Right kidney (tissue), 9 donors: ENCODE results near the gene UBAP2.

Source experiments
- DNase-seq: peaks from one replicate; pipeline ENCODE4 v3.0.0-alpha.2; 2016
- long read RNA-seq, 8 donors: transcript quantifications; one replicate each; lab custom pipeline, GENCODE V29; 2026

UBAP2 gene, protein sequence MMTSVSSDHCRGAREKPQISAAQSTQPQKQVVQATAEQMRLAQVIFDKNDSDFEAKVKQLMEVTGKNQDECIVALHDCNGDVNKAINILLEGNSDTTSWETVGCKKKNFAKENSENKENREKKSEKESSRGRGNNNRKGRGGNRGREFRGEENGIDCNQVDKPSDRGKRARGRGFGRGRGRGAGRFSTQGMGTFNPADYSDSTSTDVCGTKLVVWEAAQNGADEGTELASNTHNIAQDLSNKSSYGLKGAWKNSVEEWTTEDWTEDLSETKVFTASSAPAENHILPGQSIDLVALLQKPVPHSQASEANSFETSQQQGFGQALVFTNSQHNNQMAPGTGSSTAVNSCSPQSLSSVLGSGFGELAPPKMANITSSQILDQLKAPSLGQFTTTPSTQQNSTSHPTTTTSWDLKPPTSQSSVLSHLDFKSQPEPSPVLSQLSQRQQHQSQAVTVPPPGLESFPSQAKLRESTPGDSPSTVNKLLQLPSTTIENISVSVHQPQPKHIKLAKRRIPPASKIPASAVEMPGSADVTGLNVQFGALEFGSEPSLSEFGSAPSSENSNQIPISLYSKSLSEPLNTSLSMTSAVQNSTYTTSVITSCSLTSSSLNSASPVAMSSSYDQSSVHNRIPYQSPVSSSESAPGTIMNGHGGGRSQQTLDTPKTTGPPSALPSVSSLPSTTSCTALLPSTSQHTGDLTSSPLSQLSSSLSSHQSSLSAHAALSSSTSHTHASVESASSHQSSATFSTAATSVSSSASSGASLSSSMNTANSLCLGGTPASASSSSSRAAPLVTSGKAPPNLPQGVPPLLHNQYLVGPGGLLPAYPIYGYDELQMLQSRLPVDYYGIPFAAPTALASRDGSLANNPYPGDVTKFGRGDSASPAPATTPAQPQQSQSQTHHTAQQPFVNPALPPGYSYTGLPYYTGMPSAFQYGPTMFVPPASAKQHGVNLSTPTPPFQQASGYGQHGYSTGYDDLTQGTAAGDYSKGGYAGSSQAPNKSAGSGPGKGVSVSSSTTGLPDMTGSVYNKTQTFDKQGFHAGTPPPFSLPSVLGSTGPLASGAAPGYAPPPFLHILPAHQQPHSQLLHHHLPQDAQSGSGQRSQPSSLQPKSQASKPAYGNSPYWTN
- long read RNA-seq, donor 1, partial matches to known transcripts = 0 of 1 reads
- long read RNA-seq, donor 1, other reads (novel, unspliced or antisense) = 0 of 1 reads
- long read RNA-seq, donor 2, partial matches to known transcripts = 10 of 11 reads
- long read RNA-seq, donor 2, other reads (novel, unspliced or antisense) = 0 of 11 reads
- long read RNA-seq, donor 3, partial matches to known transcripts = 5 of 6 reads
- long read RNA-seq, donor 3, other reads (novel, unspliced or antisense) = 0 of 6 reads
- long read RNA-seq, donor 4, partial matches to known transcripts = 11 of 11 reads
- long read RNA-seq, donor 4, other reads (novel, unspliced or antisense) = 0 of 11 reads
- long read RNA-seq, donor 5, full-length matches to known transcripts = 2 of 2 reads
- long read RNA-seq, donor 5, partial matches to known transcripts = 0 of 2 reads
- long read RNA-seq, donor 5, other reads (novel, unspliced or antisense) = 0 of 2 reads
- long read RNA-seq, donor 6, partial matches to known transcripts = 8 of 8 reads
- long read RNA-seq, donor 6, other reads (novel, unspliced or antisense) = 0 of 8 reads
- long read RNA-seq, donor 7, partial matches to known transcripts = 27 of 27 reads
- long read RNA-seq, donor 7, other reads (novel, unspliced or antisense) = 0 of 27 reads
- long read RNA-seq, donor 8 = 0 reads

DNA sequence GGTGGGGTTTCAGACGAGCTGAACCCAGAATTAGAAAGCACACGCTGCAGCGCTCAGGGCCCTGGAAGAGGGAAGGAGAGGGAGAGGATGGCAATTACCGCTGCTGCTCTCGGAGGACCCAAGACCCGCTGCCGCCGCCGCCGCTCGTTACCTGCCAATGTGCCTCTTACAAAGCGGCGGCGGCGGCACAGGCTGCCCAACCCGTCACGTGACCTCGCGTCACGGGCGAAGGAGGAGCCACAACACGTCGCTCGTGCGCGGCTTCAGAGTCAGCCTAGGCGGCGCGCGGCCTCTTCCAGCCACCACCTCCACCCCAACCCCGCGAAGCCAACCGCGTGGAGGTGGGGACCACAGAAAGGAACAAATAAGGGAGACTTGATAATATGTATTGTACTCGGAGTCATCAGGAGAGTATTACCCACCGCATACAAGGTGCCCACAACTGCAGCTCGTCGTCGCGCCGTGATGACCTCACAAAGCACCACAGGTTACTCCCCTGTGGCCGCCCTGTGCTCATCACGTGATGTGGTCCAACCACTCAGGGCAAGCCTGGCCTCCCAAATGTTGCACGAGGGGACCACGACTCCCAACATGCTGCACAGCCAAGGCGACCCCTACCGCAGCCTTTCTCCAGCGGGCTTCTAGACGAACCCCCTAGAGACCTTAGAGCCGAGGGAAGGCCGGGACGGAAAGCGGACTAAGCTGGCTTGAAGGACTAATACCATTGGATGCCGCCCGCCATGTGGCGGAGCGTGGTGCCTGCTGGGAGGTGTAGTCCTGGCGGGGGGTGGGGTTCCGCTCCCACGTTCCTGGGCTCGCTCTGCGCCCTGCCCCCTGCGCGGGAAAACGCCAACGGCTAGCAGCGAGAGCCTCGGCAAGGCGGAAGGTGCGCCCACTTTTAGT, at the start of gene UBAP2:
Gene UBAP2 (minus strand): TSS at position 161 of the 903 bp plus-strand sequence. CDS start 31,739 bp downstream, outside the sequence.
- DNase-seq = peak; percentile 100

DNA sequence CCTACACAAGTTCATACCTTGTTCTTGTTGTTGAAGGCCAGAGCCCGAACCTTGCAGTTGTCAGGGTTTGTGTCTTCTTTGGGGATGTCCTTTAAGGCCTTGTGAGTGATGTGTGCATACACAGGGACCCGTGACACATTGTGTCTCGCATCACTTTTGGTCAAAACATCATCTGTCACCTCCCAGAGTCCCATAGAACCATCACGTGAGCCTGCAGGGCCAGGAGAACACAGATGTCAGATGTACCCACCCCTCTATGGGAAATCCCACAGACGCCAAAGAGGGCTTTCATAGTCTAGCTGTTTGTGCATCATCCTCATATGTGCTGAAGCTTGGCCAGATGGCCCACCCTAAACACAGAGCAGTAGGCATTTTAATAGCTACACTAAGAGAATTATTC, 49.6 kb upstream of the UBAP2 start:
- no peak for DNase-seq

DNA sequence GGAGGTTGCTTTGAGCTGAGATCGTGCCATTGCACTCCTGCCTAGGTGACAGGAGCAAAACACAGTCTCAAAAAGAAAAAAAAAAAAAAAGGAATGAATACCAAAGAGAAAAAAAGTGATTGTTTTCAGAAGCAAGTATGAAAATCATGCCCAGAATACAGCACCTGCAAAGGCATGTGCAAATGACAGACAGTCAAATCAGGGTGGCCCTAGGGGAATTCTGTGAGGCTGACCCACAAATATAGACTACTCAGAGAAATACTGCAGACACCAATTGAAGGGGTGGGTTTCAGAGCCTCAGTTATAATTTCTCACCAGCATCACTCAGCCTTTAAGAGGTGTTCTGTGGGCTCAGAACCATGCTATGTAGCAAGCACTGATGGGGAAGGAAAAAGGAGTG, 49.2 kb upstream of the UBAP2 start:
- no peak for DNase-seq

DNA sequence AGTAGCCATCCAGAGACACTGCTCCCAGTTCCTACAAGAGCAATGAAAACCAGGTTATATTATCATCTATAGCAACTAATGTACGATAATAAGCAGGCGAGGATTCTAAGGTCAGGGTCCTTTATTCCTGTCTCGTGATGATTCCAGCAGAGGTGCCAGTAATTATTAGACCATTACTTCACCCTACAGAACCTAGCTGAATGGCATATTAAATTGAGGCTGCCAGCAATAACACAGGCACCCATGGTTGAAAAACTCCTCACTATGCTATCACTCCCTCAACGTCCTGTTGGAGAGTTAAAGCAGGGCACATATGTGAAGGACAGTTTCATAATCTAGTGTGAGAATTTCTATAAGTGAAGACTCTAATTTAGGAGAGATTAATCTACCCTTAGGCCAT, 48.1 kb upstream of the UBAP2 start:
- DNase-seq = no peak

DNA sequence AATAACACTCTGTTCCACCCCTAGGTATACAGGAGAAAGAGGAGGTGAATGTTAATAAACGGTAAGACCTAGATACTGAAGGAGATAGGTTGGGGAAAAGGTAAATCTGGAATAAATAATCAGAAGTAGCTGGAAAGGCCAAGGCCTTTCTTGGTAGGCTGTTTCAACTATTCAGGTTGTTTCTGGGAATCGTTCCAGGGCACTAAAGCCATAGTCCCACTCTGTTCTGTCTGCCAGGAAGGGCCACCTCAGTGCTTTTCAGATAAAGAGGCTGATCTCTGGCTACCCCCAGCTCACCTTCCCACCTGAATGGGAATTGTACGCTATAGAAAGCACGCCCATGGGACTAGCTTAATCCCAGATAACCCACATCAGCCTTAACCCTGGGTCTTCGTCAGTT, 44.9 kb upstream of the UBAP2 start:
- DNase-seq = no peak

DNA sequence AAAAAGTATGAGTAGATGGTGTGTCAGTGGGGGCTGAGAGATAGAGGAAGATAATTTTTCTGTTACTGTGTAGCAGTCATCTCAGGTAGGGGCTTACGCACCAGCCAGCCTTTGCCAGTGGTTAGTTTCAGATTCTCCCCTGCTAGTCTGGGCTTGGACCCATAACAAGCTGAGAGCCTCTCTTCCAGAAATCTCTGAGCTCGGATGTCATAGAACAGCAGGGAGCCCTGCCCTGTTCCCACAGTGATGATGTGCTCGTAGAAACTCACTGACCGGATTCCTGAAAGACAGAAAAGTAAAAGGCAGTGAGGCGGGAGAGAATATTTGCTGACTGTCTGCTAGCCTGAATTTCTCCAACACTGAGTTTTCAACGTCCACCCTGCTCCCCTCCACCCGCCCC, 40.6 kb upstream of the UBAP2 start:
- DNase-seq = no peak

DNA sequence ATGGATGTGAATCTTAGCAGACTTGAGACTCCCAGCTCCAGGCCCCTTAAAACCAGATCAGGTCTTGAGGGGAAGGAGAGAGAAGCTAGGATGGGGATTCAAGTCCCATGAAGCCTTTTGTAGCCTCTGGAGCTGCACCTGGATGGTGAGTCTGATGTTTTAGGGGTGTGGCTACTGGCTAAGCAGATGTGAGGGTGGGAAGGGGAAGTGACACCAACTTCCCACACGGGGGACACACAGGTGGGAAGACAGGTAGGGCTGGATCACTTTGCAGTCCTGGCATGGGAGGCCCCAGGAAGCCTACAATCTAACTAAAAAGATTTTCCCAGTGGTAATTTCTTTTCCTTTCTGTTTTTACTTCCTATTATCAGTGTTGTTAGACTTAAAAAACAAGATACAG, 38.7 kb upstream of the UBAP2 start:
- no peak for DNase-seq

DNA sequence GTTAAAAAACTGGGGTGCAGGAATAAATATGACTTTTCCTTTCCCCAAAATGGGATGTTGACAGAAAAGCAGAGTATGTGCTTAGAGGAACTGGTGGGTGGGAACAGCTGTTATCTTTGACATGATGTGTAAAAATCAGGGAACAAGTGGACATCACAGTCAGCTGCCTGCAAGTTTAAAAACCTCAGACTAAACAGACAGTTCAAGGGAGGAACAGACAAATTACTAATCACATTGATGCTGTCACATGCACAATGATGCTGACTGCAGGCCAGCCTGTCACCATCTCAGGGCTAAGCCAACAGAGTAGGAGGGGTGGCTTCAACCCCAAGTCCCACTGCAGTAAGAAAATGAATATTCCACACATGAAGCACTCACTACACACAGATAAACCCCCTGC, 38.2 kb upstream of the UBAP2 start:
- no peak for DNase-seq

DNA sequence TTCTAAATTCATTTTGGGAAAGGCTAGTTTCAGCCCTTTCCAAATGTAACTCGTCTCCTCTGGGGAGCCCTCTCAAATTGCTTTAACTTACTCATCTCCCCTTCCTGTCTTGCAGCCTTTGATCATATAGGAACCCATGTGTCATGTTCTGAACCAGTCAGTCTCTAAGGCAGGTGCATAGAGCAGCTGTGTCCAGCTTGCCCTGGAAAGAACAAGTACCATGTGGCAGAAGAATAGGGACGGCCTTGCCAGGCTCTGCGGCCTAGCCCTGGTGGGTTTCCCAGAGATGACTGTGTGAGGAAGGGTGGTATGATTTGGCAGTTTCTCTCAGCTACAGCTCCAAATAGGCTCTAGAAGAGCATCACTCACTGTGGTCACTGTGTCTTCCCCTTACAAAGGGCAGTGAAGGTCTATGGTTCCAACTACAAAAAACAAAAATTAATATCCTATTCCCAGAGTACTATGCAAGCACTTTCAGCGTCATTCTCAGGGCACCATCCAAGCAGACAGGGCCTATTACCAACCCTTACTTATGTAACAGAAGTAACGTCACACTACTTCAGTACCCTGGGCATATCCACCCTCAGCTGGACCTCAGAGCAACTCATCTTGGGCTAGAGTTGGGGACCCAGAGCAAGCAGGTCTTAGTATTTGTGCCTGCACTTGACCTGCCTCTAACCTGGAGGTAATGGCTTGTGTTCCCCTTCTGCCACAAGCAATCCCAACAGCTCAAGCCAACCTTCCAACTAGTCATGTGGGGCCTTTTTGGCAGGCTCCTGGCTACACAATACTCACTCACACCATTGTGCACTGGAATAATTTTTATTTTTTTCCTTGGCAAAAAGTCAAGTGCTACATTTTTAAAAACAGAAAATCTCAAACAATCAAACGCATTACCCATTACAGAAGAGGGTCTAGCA, 37.2 kb upstream of the UBAP2 start:
- no peak for DNase-seq

DNA sequence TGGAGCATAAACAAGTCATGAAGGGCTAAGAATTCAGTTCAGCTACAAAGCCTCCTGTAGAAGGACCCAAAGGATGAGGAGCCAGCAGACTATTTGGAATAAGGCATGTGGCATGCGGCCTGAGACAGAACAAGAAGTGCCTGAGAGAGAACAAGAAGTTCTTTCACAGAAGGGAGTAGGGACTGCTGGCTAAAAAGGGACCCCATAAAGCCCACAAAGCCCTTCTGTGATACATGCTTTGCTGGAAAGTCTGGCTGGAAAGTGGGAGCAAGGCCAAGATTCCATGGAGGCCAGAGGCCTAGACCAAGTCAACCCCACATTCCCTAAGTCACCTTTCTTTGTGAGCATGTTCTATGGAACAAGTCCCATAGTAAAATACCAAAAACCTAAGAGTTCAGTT, 35.9 kb upstream of the UBAP2 start:
- DNase-seq = no peak

DNA sequence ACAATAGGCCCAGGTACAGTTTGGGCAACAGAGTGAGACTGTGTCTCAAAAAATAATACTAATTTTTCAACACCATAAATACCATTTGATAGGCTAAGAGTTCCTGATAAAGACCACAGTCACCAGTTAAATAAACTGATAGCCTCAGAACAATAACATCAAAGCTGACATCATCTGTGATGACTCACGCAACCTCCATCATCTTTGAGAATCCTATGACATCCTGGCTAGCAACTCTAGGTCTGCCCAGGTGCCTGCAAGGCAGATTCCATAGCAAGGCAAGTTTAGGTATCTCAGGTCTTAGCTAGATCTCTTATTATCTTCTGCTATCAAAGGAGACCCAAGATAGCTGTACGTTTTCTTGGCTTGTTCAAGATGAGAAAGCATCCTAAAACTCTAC, 30.5 kb upstream of the UBAP2 start:
- DNase-seq = no peak

DNA sequence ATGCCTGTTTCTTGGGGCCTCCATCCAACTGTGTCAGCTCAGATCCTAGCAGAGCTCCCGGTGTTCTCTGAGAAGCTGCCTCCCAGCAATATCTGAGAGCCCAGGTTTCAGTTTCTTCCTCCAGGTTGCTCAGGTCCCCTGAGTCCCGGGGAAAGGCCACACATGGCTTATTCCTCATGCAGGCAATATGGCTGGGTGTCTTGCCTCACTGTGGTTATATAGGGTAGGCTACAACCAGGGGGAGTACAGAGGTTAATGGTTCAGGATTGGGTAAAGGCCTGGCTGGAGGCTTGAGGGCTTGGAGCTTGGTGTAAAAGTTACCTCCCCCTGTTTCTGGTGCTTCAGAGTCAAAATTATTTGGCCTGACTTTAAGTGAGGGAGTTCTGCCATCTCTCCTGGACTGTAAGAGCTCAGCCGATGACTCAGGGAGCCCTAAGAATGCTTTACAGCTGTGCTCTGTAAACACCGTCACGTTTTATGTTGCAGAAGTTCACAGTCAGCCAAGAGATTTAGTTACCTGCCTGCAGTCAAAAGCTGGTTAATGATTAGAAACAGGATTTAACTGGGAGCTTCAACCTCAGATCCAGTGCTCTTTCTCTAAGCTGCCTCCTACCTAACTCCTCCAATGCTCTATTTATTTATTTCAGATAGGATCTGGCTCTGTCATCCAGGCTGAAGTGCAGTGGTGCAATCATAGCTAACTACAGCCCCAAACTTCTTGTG, 24.3 kb upstream of the UBAP2 start:
- DNase-seq = peak; percentile 62

DNA sequence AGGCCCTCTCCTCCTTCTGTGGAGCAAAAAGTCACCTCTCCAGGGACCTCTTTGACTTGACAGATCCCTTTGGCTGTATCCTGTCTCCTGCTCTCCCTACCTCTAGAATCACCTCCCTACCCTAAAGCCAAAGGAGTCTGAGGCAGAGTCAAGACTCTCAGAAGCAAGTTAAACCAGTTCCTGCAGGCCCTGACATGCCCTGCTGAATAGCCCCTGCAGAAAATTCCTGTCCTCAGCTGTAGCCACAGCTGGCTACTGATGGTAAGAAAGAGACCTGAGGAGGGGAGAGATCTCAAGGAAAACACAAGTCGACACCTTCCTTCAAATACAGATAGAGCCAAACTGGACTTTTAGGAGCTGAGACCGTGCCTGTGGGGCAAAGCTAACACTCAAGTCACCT, 23.7 kb upstream of the UBAP2 start:
- DNase-seq = peak; percentile 31

DNA sequence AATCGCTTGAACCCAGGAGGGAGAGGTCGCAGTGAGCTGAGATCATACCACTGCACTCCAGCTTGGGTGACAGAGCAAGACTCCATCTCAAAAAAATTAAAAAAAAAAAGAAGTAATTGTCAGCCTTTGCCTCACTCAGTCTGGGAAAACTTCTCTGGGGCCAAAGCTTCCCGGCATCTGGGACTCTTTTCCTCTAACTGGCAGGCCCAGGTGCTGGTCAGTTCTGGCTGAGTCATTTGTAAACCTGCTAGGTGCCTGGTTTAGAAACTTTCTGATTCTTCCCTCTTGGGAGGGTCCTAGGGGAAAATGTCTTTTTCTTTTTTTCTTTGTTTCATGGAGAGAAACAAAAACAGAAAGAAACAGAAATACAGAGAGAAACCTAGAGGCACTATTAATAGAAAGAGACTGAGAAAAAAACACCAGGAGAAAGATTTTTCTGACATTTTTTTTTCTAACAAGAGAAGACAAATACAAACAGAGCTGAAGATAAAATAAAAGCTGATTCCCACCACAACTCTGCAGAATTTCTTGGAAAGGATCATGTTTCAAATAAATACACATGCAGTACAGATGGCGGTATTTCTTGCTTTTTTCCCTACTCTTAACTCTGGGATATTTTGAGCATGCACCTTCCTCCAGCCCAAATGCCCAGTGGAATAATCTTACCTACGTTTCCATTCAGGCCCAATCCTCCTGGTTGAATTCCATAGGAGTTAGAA, 22.1 kb upstream of the UBAP2 start:
- no peak for DNase-seq

DNA sequence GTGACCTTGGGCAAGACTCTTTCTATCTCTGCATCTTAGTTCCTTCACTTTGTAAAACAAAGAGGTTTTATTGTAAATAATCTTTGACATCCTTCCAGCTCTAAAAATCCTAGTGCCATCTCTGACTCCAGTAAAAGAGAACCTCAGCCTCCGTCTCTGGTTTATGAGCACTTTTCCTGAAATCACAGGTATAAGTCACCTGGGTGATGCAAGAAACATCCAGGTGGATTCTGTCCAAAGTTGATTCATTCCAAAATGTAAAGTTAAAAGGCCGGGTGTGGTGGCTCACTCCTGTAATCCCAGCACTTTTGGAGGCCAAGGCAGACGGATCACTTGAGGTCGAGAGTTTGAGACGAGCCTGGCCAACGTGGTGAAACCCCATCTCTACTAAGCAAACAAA, 21.1 kb upstream of the UBAP2 start:
- DNase-seq = no peak

DNA sequence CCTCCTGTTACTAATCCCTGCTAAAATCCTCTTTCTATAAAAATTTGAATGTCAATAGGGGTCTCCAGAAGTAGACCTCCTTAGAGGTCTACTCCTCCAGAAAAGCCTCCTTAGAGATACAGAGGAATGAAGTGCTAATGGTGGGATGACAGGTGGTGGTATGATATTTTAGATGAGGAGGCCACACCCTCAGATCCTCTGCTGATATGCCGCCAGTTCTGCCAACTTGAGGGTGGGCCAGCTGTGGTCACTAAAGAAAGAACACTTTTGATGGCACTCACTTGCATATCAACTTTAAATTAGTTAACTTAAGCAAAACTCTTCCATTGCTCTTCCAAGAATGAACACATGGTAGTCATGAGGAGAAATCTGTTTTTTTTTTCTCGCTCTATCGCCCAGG, 16.9 kb upstream of the UBAP2 start:
- no peak for DNase-seq

DNA sequence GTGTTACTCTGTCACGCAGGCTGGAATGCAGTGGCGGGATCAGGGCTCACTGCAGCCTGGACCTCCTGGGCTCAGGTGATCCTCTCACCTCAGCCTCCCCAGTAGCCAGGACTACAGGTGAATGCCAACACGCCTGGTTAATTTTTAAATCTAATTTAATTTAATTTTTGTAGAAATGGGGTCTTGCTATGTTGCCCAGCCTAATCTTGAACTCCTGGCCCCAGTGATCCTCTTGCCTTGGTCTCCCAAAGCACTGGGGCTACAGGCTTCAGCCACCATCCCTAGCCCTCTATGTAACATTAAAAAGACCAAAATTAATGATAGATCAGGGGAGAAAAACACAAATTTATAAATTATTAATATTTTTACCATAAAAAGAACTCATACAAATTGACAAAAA, 11.3 kb upstream of the UBAP2 start:
- DNase-seq = no peak

DNA sequence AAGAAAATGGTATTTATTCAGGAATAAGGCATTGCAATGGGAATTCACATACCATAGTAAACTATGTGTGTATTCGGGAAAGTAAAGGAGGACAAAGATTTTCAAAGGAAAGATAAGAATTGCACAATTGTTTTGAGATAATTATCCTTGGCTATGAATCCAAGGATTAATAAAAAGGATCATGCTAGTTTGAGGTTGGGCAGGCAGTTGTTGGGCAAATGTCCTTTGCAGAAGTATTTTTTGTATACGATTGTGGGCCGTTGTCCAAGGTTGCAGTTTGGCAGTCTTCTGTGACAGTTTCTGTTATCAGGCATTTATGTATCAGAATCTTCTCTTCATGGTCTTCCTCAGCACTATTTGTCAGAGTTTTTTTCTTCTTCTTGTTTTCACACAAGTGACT, 10.6 kb upstream of the UBAP2 start:
- no peak for DNase-seq
